Measurements from ENCODE around the gene ADAM17.

ADAM17 gene

DNA sequence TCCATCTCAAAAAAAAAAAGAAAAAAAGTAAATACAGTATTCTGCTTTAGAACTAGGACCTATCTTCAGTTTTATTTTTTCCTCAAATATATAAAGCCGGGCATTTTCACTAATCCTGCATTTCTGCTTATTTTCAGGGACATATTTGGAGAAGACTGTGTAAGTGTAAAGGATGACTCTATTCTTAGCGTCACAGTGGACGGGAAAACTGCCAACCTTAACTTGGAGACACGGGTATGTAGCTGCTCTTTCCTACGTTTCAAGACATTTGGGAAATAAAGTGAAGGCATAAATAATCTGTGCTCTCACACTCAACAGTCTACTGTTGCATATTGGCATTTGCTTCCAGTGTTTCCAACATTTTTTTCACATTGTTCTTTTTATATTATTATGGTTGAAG, 84.4 kb downstream of the ADAM17 start:
- no peak for DNase-seq (ENCODE audit: low spot score)

DNA sequence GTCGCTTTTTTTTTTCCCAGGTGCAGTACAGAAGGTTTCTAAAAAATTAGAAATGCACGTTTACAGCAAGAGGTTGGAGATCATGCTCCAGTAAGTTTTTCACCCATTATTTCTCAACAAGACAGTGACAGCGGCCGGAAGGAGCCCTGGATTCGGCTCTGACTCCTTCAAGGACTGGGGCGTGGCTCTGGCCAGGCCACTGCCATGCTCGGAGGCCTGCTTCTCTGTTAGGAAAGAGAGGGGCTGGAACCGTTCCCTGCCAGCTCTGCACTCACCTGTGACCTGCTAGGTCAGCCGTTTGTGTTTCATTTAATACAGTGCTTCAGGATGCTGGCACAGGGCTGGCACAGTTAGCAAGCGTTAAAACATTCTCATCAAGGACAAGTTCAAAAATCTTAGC, 87.9 kb downstream of the ADAM17 start:
- DNase-seq (ENCODE audit: low spot score): no peak

DNA sequence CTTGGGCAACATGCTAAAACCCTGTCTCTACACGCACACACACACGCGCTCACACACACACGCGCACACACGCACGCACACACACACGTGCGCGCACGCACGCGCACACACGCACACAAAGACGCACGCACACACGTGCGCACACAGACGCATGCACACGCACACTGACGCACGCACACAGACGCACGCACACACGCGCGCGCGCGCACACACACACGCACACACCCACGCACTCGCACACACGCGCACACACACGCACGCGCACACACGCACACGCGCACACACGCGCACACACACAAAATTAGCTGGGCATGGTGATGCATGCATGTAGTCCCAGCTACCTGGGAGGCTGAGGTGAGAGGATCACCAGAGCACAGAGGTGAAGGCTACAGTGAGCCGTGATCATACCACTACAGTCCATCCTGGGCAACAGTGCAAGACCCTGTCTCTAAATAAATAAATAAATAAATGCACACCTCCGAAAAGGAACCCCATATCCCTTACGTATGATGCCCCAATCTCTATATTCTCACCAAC, 89.4 kb downstream of the ADAM17 start:
- DNase-seq (ENCODE audit: low spot score): no peak

DNA sequence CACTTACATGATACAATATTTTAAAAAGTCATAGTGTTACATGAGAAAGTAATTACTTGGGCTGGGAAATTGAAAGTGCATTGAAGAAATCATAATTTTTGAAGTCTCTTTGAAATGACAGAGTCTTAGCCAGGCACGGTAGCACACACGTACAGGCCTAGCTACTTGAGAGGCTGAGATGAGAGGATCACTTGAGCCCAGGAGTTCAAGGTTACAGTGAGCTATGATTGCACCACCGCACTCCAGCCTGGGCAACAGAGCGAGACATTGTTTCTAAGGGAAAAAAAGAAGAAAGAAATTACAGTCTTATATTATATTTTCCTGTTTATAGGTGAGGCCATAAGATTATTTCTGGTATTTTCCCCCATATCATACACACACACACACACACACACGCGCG, 90.5 kb downstream of the ADAM17 start:
- DNase-seq (ENCODE audit: low spot score): no peak

DNA sequence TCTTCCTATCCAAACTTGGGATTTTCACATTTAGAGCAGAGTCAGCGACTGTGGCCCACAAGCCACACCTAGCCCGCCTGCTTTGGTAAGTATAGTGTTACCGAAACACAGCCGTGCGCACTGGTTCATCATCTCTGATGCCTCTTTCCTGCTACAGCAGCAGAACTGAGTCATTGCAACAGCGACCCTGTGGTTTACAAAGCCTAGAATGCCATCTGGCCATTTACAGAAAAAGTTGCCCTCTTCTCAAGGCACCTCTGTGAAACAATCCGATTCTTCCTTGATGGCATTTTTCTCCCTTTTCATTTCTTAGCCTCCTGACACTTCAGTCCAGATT, 92.0 kb downstream of the ADAM17 start:
- DNase-seq (ENCODE audit: low spot score): no peak

DNA sequence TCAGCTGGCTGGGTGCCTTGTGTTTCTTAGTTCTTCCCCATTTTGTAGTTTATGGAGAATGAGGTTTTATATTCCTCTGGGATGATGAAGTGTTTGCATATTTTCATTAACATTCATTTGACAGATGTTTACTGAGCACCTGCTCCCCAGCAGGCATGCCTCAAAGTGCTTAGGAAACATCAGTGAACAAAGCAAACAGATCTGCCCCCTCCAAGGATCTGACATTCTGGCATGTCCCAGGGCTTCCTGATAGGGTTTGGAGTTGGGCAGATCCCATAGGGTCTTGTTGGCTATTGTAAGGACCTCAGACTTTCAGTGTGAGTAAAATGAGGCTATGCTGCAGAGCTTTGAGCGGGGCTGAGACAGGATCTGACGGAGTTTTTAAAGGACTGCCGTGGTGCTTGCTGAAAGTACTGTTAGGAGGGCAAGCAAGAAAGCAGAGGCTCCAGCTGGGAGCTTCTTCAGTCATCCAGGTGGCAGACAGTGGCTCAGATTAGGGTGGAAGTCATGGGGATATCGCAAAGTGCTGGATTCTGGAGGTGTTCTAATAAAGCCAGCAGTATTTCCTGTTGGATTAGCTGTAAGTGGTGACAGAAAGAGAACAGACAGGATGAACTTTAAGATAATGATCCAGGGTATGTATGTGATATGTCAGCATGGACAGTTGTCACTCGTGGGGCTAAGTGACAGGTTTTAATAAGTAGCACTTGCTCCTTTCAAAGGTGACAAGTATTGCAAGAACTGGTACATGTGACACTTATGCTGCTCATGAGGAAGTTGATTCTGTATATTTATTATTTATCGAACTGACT, 92.5 kb downstream of the ADAM17 start:
- DNase-seq (ENCODE audit: low spot score): no peak

DNA sequence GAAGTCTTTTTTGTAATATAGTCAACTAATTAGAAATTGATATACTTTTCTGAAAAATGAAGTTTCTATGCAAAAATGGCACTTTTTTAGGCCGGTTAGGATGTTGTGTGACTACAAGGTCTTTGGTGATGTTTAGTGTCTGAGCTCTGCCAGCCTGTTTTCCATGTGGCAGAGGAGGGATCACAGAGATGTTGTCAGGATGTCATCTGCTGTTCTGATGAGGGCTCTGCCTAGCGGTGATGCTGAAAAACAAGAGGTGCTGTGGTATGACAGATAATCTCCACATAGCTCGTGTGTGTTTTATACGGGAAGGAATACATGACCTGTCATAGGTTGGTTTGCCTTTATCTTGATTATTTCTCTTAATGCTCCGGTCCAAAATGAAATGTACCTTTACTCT, 93.3 kb downstream of the ADAM17 start:
- no peak for DNase-seq (ENCODE audit: low spot score)

DNA sequence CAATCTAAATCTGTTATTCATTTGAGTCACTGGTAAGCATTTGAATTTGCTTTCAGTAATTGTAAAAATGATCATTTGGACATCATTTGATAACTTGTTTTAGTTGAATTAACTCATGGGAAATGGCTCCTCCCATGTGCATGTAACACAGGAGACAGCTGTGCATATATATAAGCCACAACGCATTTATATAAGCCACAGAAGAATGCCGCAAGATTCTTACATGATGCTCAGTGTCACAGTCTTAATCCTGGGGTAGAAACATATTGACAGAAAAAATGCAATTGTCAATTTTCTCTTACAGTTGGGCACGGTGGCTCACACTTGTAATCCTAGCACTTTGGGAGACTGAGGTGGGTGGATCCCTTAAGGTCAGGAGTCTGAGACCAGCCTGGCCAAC, 94.6 kb downstream of the ADAM17 start:
- no peak for DNase-seq (ENCODE audit: low spot score)

DNA sequence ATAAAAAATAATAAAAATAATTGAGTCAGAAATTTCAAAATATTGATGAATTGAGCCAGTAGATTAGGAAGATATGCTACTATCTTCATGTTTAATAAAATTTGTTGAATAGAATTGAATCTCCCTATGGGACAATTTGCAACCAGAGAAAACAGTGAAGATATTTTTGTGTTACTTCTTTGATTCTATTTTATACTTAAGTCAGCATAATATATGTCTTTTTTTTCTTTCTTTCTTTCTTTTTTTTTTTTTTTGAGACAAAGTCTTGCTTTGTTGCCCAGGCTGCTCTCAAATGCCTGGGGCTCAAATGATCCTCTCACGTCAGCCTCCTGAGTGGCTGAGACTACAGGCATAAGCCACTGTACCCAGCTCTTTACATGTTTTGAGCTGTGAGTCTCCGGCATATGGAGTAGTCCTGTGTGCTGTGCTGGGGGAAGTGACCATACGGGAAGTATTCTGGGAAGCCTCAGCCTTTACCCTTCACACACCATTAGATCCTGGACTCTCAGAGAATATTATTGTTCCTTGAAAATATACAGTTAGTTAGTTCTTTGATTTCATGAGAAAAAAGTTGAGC, 95.1 kb downstream of the ADAM17 start:
- DNase-seq (ENCODE audit: low spot score): no peak

DNA sequence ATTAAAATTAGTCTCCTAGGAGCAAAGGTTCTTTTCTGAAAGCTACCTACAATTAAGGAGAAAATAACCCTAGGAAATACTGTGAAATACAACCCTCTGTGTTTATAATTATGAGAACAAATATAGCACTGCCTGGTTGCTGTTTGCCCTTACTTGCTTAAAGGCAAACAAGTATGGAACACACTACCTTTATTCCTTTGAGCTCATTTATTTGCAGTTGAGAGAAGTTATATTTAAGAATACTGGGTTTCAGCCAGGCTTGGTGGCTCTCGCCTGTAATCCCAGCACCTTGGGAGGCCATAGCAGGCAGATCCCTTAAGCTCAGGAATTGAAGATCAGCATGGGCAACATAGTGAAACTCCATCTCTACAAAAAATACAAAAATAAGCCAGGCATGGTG, 104.4 kb downstream of the ADAM17 start:
- DNase-seq (ENCODE audit: low spot score): no peak

DNA sequence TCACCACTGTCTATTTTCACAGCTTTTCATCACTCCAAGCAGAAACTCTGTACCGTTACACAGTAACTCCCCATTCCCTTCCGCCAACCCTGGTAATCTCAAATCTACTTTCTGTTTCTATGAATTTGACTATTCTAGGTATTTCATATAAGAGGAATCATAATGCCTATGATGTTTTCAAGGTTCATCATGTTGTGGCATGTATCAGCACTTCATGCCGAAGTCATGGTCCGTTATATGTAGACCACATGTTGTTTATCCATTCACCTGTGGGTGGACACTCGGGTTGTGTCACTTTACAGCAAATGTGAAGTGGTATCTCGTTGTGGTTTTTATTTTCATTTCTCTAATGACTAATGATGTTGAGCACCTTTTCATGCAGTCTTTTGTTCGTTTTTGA, 110.5 kb downstream of the ADAM17 start:
- no peak for DNase-seq (ENCODE audit: low spot score)

DNA sequence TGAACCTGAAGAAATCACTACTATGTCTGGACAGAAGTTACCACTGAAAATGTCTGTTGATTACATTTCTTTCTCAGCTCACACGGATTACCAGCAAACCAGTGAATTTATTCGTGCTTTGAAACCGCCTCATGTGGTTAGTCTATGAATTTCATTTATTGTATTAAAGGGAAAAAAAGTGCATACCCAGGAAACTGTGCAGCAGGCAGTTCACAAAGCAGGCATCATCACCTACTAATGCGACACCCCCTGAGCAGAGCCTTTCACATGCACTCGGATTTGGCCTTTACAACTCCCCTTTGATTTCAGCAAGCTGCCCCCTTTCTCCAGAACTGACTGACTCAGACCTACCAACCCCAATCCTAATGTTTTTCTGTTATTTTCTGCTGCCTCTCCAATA, 112.1 kb downstream of the ADAM17 start:
- no peak for DNase-seq (ENCODE audit: low spot score)

DNA sequence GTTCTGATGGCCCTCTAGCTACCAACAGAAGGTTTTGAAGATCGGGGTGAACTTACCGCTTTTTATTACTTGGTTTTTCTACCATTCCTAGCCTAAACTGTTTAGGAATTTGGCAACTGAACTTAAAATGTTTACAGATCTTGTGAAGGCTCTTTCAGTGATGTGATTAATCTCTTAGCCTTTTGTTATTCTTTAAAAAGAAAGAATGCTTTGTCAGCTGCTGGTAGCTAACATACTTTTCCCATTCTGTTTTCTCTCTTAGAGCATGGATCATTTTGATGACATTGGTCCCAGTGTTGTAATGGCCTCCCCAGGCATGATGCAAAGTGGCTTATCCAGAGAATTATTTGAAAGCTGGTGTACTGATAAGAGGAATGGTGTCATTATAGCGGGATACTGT, 114.1 kb downstream of the ADAM17 start:
- DNase-seq (ENCODE audit: low spot score): no peak

DNA sequence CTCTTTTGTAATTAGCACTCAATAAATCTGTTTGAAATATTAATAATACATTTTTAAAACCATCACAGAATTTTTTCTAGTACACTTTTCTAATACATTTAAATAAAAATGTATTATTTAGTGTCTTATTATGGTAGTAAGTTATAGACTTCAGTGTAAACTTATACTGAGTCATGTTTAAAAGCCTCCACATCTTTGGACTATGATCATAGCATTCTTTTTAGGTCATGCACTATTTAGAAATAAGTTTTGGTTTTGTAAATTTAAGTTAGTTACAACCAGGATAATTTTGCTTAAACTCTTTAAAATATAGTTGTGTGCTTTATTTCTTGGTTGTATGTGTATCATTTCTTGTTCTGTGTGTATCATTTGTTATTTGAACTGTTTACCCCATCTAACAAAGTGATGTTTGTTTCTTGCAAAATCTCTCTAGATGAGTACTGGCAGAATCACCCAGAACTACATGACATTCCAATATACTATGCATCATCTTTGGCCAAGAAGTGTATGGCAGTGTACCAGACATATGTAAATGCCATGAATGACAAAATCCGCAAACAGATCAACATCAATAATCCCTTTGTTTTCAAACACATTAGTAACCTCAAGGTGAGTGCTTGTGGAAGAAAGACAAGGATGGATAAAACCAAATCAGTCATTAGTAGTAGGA, 115.4 kb downstream of the ADAM17 start:
- no peak for DNase-seq (ENCODE audit: low spot score)

DNA sequence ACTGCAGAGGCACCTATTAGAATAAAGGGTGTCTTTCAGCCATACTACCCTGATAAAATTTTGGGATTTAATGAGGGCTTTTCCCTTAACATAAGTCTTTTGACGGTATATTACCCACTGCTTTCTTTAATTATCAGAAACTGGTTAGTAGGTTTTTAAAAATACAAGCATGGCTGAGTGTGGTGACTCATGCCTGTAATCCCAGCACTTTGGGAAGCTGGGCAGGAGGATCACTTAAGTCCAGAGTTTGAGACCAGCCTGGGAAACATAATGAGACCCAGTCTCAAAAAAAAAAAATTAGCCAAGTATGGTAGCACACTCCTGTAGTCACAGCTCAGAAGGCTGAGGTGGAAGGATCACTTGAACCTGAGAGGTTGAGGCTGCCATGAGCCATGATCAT, 116.1 kb downstream of the ADAM17 start:
- no peak for DNase-seq (ENCODE audit: low spot score)
